ENCODE measurements around the gene SYNJ2BP.

DNA sequence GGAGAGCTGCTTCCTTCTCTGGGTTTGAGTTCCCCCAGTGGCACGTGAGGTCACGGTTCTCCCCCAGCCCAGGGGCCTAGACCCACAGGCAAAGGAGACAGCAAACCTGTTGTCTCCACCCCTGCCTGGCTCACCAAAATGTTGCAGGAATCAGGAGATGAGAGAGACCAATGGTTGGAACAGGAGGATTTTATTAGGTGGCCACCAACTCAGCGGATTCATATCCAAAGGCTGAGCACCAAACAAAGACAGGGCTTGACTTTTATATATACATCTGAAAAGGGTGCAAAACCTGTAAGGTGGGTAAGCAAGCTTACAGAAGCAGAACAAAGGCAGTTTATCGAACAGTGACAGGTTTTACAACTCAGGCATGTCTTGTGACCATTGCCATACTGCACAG, 25.9 kb upstream of the SYNJ2BP start:
- TF ChIP-seq CTCF (conservative IDR thresholded peaks at IDR 0.05; ENCODE audit: low read length) (no peak), EZH2phosphoT487 (IDR thresholded peaks at IDR 0.05; ENCODE audit: borderline replicate concordance, low read depth, low read length) (no peak)

Data from OCI-LY7 (cell line).